KMS-11 (cell line): Measurements from ENCODE around the gene TSPAN14.

Experiments used
- H2AFZ ChIP-seq: fragments of 200-600 bp; sonication (generic); 2 replicates; pipeline ENCODE4 v1.6.1; 2016; ENCODE audit warnings: antibody characterized with exemption, mixed run types, low read depth
- H3K27ac ChIP-seq: fragments of 200-600 bp; sonication (generic); 2 replicates; pipeline ENCODE4 v1.6.1; 2016; ENCODE audit warnings: mild to moderate bottlenecking, mixed run types
- H3K27me3 ChIP-seq: fragments of 200-600 bp; sonication (generic); 2 replicates; pipeline ENCODE4 v1.6.1; 2017; ENCODE audit warnings: mild to moderate bottlenecking, low read depth, mixed run types, moderate library complexity; ENCODE audit not compliant: insufficient read depth
- H3K36me3 ChIP-seq: fragments of 200-600 bp; sonication (generic); 2 replicates; pipeline ENCODE4 v1.6.1; 2017; ENCODE audit warnings: mild to moderate bottlenecking, mixed run types; ENCODE audit not compliant: insufficient read depth
- H3K4me1 ChIP-seq: fragments of 200-600 bp; sonication (generic); 2 replicates; pipeline ENCODE4 v1.6.1; 2016; ENCODE audit warnings: mild to moderate bottlenecking, low read depth, mixed run types; ENCODE audit not compliant: poor library complexity, severe bottlenecking
- H3K4me2 ChIP-seq: fragments of 200-600 bp; sonication (generic); 2 replicates; pipeline ENCODE4 v1.7.0; 2016; ENCODE audit warnings: mild to moderate bottlenecking, mixed run types
- H3K4me3 ChIP-seq: fragments of 200-600 bp; sonication (generic); IDR thresholded peaks from 2 replicates; pipeline ENCODE4 v1.6.1; 2017; ENCODE audit warnings: low read depth, low read length, mixed read lengths; ENCODE audit not compliant: insufficient read depth
- H3K79me2 ChIP-seq: fragments of 200-600 bp; sonication (generic); 2 replicates; pipeline ENCODE4 v1.6.1; 2016; ENCODE audit warnings: low read depth, mixed run types; ENCODE audit not compliant: insufficient read depth
- H3K9ac ChIP-seq: fragments of 200-600 bp; sonication (generic); 2 replicates; pipeline ENCODE4 v1.6.1; 2016; ENCODE audit warnings: mild to moderate bottlenecking, mixed run types
- H4K20me1 ChIP-seq: fragments of 200-600 bp; sonication (generic); 2 replicates; pipeline ENCODE4 v1.6.1; 2016; ENCODE audit warnings: mild to moderate bottlenecking, mixed run types; ENCODE audit not compliant: insufficient read depth
- TF ChIP-seq, protein P1 (sequence below): fragments of 200-600 bp; sonication (generic); conservative IDR thresholded peaks from 2 replicates; pipeline ENCODE4 v1.6.1; 2017; ENCODE audit warnings: low read depth, mild to moderate bottlenecking, antibody characterized with exemption, low read length, moderate library complexity, mixed read lengths

Gene TSPAN14

DNA sequence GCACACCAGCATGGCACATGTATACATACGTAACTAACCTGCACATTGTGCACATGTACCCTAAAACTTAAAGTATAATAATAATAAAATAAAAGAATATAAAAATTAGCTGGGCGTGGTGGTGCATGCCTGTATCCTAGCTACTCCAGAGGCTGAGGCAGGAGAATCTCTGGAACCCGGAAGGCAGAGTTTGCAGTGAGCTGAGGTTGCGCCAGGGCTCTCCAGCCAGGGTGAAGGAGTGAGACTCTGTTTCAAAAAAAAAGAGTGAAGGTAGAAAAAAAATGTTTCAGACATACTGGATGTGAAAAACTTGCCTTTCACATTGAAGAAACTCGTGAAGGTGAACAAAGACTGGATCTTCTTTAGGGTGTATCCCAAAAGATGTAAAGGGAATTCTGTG is 26.7 kb downstream of the TSPAN14 start:
- Histone ChIP-seq H3K4me1 (no peaks in the 10 kb centered on the region), H3K27ac (no peak overlapping the region), H3K4me3 (no peak overlapping the region), H3K4me2 (no peak overlapping the region), H3K27me3 (no peaks in the 10 kb centered on the region), H3K36me3 (no peaks in the 10 kb centered on the region), H3K9ac (no peak overlapping the region), H3K79me2 (no peaks in the 10 kb centered on the region), H2AFZ (no peak overlapping the region), H4K20me1 (no peaks in the 10 kb centered on the region)
- TF ChIP-seq, protein P1, sequence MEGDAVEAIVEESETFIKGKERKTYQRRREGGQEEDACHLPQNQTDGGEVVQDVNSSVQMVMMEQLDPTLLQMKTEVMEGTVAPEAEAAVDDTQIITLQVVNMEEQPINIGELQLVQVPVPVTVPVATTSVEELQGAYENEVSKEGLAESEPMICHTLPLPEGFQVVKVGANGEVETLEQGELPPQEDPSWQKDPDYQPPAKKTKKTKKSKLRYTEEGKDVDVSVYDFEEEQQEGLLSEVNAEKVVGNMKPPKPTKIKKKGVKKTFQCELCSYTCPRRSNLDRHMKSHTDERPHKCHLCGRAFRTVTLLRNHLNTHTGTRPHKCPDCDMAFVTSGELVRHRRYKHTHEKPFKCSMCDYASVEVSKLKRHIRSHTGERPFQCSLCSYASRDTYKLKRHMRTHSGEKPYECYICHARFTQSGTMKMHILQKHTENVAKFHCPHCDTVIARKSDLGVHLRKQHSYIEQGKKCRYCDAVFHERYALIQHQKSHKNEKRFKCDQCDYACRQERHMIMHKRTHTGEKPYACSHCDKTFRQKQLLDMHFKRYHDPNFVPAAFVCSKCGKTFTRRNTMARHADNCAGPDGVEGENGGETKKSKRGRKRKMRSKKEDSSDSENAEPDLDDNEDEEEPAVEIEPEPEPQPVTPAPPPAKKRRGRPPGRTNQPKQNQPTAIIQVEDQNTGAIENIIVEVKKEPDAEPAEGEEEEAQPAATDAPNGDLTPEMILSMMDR = no peak

GRCh38 chr10:80484243-80484642 is 30.1 kb downstream of the TSPAN14 start:
- Histone ChIP-seq H3K4me3 (no peak overlapping the region), H3K27ac (no peak overlapping the region), H3K4me2 (no peak overlapping the region), H3K9ac (no peak overlapping the region), H3K36me3 (no peaks in the 10 kb centered on the region), H3K4me1 (no peaks in the 10 kb centered on the region), H3K27me3 (no peaks in the 10 kb centered on the region), H3K79me2 (no peaks in the 10 kb centered on the region), H2AFZ (no peak overlapping the region), H4K20me1 (no peaks in the 10 kb centered on the region)
- TF ChIP-seq, protein P1 = no peak

GRCh38 chr10:80484676-80485075 is 30.6 kb downstream of the TSPAN14 start:
- Histone ChIP-seq H3K9ac (no peak overlapping the region), H3K27me3 (no peaks in the 10 kb centered on the region), H2AFZ (no peak overlapping the region), H3K27ac (no peak overlapping the region), H3K36me3 (no peaks in the 10 kb centered on the region), H3K4me3 (no peak overlapping the region), H4K20me1 (no peaks in the 10 kb centered on the region), H3K79me2 (no peaks in the 10 kb centered on the region), H3K4me2 (no peak overlapping the region), H3K4me1 (no peaks in the 10 kb centered on the region)
- TF ChIP-seq, protein P1 = no peak

DNA sequence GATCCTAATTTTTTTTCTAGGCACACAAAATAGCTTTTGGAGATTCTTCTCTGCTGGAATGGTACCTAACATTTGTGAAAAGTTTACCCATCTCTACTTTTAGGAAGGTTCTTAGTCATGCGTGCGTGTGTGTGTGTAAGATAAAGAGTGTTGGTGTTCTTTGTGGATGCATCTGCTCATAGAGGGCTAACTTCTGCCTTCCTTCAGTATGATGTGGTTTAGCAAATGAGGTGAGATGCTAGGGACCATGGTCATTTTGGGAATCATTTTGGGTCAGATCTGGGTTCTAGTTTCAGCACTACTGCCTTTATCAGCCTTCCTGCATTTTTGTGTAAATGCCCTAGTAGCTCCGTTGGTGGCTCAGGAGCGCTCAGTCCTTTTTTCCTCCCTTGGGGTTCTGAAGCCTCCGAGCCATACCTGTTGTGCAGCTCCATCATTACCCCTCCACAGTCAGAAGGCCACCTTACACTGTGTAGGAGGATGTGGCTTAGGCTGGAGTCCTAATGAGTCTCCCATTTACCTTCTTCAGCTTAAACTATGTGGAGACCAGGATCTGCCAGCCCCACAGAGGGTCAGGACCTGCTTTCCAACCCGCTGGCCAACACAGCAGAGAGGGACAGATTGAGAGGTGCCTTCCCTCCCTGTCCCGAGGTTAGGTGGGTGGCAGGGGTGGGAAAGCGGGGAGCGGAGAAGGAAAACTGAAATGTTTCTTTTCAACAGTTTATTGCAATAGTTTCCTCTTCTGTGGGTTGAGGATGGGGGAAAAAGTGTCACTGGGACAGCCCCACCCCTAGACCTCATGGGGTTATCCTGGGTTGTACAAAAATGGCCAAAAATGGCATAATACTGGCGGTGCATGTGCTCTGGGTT is 31.2 kb downstream of the TSPAN14 start:
- Histone ChIP-seq H3K36me3 (no peaks in the 10 kb centered on the region), H3K4me1 (no peaks in the 10 kb centered on the region), H4K20me1 (no peaks in the 10 kb centered on the region), H3K27ac (no peak overlapping the region), H3K27me3 (no peaks in the 10 kb centered on the region), H3K79me2 (no peaks in the 10 kb centered on the region), H3K4me3 (no peak overlapping the region), H3K9ac (no peak overlapping the region), H3K4me2 (no peak overlapping the region), H2AFZ (no peak overlapping the region)
- TF ChIP-seq, protein P1 = no peak
